ENCODE data around the gene ERFE. TPM values are rescaled to one million over a fixed set of nuclear protein-coding genes. Genes with fewer than 3 reads are reported as not detected.
A peak's percentile ranks its signal among the peaks of the same experiment; 100 is the strongest.
"Not testable (repeated sequence)": the region's sequence is repeated elsewhere in the genome, so short reads cannot be mapped to it uniquely, and the experiment has no call there.

ERFE gene
- polyA plus RNA-seq, 1 experiment: 2.9 TPM

DNA sequence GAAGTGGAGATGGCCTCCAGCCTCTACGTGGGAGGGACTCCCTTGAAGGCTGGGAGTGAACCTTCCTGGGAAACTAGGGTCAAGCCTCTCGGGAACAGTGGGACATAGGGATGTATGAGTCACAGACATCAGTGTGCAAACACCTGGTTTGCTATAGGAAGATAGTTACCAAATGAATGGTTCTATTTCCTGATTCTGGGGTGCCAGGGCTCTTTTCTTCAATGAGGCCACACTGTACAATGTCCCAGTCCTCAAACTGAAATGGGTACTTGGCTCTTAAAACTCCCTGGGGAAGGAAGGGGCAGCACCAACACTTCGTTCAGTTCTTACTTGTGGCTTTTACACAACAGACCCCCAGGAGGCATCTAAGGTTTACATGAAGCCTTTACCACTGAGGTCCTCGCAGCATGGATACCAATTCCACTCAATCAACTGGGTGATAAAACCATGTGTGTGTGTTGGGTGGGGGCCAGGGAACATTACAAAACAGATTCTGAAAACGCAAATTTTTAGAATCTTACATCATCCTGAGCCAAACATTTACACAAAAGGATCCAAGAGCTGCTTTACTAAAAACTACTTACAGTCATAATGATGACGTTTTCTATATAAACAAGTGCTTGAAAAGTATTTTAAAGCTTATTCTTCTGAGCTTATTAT lies 10.4 kb downstream of the ERFE start:
- TF ChIP-seq, protein P1, sequence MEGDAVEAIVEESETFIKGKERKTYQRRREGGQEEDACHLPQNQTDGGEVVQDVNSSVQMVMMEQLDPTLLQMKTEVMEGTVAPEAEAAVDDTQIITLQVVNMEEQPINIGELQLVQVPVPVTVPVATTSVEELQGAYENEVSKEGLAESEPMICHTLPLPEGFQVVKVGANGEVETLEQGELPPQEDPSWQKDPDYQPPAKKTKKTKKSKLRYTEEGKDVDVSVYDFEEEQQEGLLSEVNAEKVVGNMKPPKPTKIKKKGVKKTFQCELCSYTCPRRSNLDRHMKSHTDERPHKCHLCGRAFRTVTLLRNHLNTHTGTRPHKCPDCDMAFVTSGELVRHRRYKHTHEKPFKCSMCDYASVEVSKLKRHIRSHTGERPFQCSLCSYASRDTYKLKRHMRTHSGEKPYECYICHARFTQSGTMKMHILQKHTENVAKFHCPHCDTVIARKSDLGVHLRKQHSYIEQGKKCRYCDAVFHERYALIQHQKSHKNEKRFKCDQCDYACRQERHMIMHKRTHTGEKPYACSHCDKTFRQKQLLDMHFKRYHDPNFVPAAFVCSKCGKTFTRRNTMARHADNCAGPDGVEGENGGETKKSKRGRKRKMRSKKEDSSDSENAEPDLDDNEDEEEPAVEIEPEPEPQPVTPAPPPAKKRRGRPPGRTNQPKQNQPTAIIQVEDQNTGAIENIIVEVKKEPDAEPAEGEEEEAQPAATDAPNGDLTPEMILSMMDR (IDR thresholded peaks at IDR 0.05; ENCODE audit: insufficient read depth, low read depth, low read length): no peak
- no peak overlapping the region for H3K4me3 ChIP-seq (ENCODE audit: low read depth, low read length)
- POLR2A ChIA-PET: interaction anchor here (1.5 kb wide), 1 partner anchor 33 kb away, joined by 4 read pairs; no protein-coding TSS in a partner anchor
- DNase-seq (ENCODE audit: low read depth): peak; percentile 82
- 0 out of 2 replicates have a peak, but pooled peaks cover 1% of the 10 kb centered on the region for H3K27me3 ChIP-seq (ENCODE audit: control insufficient read depth, insufficient read depth, low read length)
- CTCF ChIA-PET: interaction anchor here (1.0 kb wide), 1 partner anchor 94 kb away, joined by 3 read pairs; no protein-coding TSS in a partner anchor
- H3K36me3 ChIP-seq (ENCODE audit: control insufficient read depth, insufficient read depth, low read length): peaks cover 18% of the 10 kb centered on the region

DNA sequence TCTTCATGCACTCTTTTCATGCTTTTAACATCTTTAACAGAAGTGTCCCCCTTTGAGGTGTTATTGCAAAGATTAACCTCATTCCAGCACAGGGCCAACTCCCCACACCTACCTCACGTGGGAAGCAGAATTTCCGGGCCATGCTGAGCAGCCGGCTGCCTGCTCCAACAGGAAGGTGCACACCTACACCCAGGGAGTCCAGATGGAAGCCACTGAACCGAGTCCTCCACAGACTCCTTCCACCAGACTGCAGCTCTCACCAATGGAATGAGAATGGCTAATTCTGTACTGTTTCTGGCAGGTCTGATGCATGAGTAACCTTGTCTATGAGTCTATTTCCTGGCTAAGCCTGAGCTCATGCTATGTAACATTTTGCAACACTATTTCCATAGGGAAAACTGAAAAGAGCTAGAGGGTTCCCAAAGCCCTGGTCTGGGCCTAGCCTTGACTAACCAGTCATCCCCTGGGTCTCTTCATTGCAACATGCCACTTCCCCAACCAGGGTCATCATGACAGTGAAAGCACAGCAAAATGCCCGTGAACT lies 11.0 kb downstream of the ERFE start:
- no peak overlapping the region for H3K4me3 ChIP-seq (ENCODE audit: low read depth, low read length)
- peaks cover 22% of the 10 kb centered on the region for H3K36me3 ChIP-seq (ENCODE audit: control insufficient read depth, insufficient read depth, low read length)
- TF ChIP-seq, protein P1 (IDR thresholded peaks at IDR 0.05; ENCODE audit: insufficient read depth, low read depth, low read length): no peak
- CTCF ChIA-PET: interaction anchor here (1.0 kb wide), 1 partner anchor 94 kb away, joined by 3 read pairs; no protein-coding TSS in a partner anchor
- DNase-seq (ENCODE audit: low read depth): peak; percentile 73
- H3K27me3 ChIP-seq (ENCODE audit: control insufficient read depth, insufficient read depth, low read length): no peaks in the 10 kb centered on the region
- POLR2A ChIA-PET: interaction anchor here (1.5 kb wide), 1 partner anchor 32 kb away, joined by 4 read pairs; no protein-coding TSS in a partner anchor

DNA sequence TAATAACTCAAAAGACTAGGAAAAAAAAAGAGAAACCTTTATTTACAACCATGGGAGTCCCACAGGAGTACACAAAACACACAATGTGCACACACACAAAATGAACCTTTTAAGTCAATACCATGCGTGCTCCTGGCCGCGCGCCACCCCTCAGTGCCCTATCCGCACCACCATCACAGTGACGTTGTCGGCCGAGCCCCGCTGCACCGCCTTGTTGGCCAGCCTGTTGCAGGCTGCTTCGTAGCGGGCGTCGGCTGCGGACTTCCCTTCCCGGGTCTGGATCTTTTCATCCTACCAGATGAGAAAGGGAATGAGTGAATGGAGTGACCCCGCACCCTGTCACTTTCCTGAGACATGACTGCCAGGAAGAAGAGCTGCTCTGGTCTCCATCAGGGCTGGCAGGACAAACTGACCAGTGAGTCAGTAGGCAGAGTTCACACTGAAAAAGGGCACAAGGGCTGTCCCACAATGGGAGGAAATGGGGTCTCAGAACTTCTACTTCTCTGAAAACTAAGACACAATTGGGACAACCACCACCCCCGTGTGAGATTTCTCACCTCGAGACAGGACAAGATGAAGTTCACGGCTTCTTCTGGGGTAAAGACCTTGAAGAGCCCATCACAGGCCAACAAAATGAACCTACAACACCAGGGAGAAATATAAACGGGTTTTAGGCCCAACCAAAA lies 11.8 kb downstream of the ERFE start:
- Histone ChIP-seq H3K36me3 (ENCODE audit: control insufficient read depth, insufficient read depth, low read length) (peaks cover 25% of the 10 kb centered on the region), H3K27me3 (ENCODE audit: control insufficient read depth, insufficient read depth, low read length) (no peaks in the 10 kb centered on the region), H3K4me3 (ENCODE audit: low read depth, low read length) (no peak overlapping the region)
- TF ChIP-seq, protein P1 (IDR thresholded peaks at IDR 0.05; ENCODE audit: insufficient read depth, low read depth, low read length): no peak
- ChIA-PET POLR2A (interaction anchor here (1.5 kb wide), 1 partner anchor 32 kb away, joined by 4 read pairs; no protein-coding TSS in a partner anchor), CTCF (interaction anchor here (1.0 kb wide), 1 partner anchor 93 kb away, joined by 3 read pairs; no protein-coding TSS in a partner anchor)
- no peak for DNase-seq (ENCODE audit: low read depth)

DNA sequence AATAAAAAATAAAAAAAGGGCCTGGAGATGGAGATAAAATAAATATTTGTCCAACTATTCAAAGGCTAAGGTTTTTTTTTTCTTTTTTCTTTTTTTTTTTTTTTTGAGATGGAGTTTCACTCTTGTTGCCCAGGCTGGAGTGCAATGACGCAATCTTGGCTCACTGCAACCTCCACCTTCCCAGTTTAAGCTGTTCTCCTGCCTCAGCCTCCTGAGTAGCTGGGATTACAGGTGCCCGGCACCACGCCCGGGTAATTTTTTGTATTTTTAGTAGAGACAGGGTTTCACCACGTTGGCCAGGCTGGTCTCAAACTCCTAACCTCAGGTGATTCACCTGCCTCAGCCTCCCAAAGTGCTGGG lies 12.3 kb downstream of the ERFE start:
- H3K36me3 ChIP-seq (ENCODE audit: control insufficient read depth, insufficient read depth, low read length): peaks cover 25% of the 10 kb centered on the region
- DNase-seq (ENCODE audit: low read depth); CTCF ChIA-PET; H3K4me3 ChIP-seq (ENCODE audit: low read depth, low read length); H3K27me3 ChIP-seq (ENCODE audit: control insufficient read depth, insufficient read depth, low read length); POLR2A ChIA-PET: not testable (repeated sequence)

DNA sequence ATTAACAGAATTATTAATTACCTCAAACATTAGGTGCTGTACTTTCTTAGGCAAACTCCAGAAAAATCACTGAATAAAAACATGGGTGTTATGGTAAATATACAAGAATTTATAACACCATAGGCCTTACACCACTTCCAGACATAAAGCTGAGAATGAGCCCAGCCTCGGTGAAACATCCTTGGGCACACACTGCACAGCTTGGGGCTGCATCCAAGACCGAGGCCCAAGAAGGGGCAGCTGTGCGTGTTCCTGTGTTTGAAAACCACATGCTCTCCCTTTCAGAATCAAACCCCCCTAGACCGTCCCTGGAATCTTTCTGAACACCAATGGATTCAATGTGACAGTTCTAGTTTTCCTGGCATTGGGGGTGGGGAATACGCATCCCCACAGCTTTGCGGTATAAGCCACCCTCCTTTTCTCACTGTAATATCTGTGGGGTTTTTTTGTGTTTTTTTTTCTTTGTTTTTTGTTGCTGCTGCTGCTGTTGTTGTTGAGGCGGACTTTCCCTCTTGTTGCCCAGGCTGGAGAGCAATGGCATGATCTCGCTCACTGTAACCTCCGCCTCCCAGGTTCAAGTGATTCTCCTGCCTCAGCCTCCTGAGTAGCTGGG lies 12.9 kb downstream of the ERFE start:
- no peak for DNase-seq (ENCODE audit: low read depth)
- Histone ChIP-seq H3K27me3 (ENCODE audit: control insufficient read depth, insufficient read depth, low read length) (no peaks in the 10 kb centered on the region), H3K4me3 (ENCODE audit: low read depth, low read length) (no peak overlapping the region), H3K36me3 (ENCODE audit: control insufficient read depth, insufficient read depth, low read length) (peaks cover 22% of the 10 kb centered on the region)
- TF ChIP-seq, protein P1 (IDR thresholded peaks at IDR 0.05; ENCODE audit: insufficient read depth, low read depth, low read length): no peak
- ChIA-PET POLR2A (no interaction called here), CTCF (no interaction called here)
